ENCODE results near the gene ELMO3. TPM values are rescaled to one million over a fixed set of nuclear protein-coding genes. Genes with fewer than 3 reads are reported as not detected.

ELMO3 gene
- total and polyA plus RNA-seq, 2 of the 13 experiments (the other 11 are each of a cell fraction or from before 2014, with no cell fraction given), result 2.6 to 4.0 TPM

DNA sequence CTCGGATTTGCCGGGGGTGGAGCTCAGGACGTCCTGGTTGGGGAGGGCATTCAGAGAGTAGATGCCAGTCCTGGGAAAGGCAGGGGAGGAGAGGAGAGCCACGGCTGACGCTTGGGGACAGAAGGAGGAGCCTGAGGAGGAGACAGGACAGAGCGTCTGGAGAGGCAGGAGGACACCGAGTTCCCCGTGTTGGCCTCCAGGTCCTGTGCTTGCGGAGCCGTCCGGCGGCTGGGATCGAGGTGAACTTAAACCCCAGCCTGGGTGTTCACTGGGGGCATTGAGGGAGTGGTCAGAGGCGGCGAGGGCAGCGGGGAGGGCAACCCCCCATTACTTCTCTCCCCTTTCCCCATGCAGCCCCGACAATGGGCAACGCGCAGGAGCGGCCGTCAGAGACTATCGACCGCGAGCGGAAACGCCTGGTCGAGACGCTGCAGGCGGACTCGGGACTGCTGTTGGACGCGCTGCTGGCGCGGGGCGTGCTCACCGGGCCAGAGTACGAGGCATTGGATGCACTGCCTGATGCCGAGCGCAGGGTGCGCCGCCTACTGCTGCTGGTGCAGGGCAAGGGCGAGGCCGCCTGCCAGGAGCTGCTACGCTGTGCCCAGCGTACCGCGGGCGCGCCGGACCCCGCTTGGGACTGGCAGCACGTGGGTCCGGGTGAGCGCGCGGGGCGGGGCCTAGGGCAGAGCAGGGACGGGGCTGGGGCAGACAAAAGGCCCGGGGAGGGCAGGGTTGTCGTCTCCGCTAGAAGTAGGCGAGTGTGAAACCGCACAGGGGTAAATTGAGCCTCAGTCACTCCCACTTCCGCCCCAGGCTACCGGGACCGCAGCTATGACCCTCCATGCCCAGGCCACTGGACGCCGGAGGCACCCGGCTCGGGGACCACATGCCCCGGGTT lies 24.9 kb upstream of the ELMO3 start (continued):
- TF ChIP-seq ZFYVE20 (CRISPR knock-in tag; IDR thresholded peaks at IDR 0.05; ENCODE audit: borderline replicate concordance, low read depth) (peak; percentile 65; the same call in 1 of the 2 replicates), STAT5B (CRISPR knock-in tag; IDR thresholded peaks at IDR 0.05) (peak; percentile 18; the same call in 1 of the 2 replicates), MZF1 (CRISPR knock-in tag; IDR thresholded peaks at IDR 0.05; ENCODE audit: borderline replicate concordance) (peak; percentile 88; the same call in 1 of the 2 replicates), ZNF326 (CRISPR knock-in tag; IDR thresholded peaks at IDR 0.05; ENCODE audit: borderline replicate concordance) (no peak), TBL1XR1 (IDR thresholded peaks at IDR 0.05; ENCODE audit: borderline replicate concordance, low read length, partially characterized antibody) (peak; percentile 32), SP1 (IDR thresholded peaks at IDR 0.05) (no peak), SP1 (CRISPR knock-in tag; IDR thresholded peaks at IDR 0.05) (peak; percentile 43), KDM2A (CRISPR knock-in tag; IDR thresholded peaks at IDR 0.05; ENCODE audit: borderline replicate concordance, low read depth) (peak; percentile 96), SP4 (CRISPR knock-in tag; IDR thresholded peaks at IDR 0.05) (peak; percentile 89), FOXA1 (IDR thresholded peaks at IDR 0.05) (no peak), FOXA1 (CRISPR knock-in tag; IDR thresholded peaks at IDR 0.05) (peak; percentile 29; the same call in 1 of the 2 replicates), ZNF607 (CRISPR knock-in tag; IDR thresholded peaks at IDR 0.05; ENCODE audit: borderline replicate concordance) (peak; percentile 83; the same call in 1 of the 2 replicates), ZNF225 (CRISPR knock-in tag; IDR thresholded peaks at IDR 0.05) (peak; percentile 51), ZNF180 (CRISPR knock-in tag; IDR thresholded peaks at IDR 0.05; ENCODE audit: borderline replicate concordance, low read depth) (no peak), ATF3 (CRISPR knock-in tag; IDR thresholded peaks at IDR 0.05) (no peak), PITX1 (CRISPR knock-in tag; IDR thresholded peaks at IDR 0.05) (peak; percentile 83), ZNF879 (CRISPR knock-in tag; IDR thresholded peaks at IDR 0.05) (peak; percentile 80; the same call in 1 of the 2 replicates), ZNF773 (CRISPR knock-in tag; IDR thresholded peaks at IDR 0.05; ENCODE audit: borderline replicate concordance) (no peak), ZSCAN20 (CRISPR knock-in tag; IDR thresholded peaks at IDR 0.05; ENCODE audit: borderline replicate concordance) (no peak), KLF16 (CRISPR knock-in tag; IDR thresholded peaks at IDR 0.05) (peak in 1 of 2 experiments; percentile 74; a peak in 1 of 4 replicates)
- TF ChIP-seq, protein P1, sequence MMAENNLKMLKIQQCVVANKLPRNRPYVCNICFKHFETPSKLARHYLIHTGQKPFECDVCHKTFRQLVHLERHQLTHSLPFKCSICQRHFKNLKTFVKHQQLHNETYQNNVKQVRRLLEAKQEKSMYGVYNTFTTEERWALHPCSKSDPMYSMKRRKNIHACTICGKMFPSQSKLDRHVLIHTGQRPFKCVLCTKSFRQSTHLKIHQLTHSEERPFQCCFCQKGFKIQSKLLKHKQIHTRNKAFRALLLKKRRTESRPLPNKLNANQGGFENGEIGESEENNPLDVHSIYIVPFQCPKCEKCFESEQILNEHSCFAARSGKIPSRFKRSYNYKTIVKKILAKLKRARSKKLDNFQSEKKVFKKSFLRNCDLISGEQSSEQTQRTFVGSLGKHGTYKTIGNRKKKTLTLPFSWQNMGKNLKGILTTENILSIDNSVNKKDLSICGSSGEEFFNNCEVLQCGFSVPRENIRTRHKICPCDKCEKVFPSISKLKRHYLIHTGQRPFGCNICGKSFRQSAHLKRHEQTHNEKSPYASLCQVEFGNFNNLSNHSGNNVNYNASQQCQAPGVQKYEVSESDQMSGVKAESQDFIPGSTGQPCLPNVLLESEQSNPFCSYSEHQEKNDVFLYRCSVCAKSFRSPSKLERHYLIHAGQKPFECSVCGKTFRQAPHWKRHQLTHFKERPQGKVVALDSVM (CRISPR knock-in tag; IDR thresholded peaks at IDR 0.05), result peak; percentile 27; the same call in 1 of the 2 replicates
- TF ChIP-seq, protein P2, sequence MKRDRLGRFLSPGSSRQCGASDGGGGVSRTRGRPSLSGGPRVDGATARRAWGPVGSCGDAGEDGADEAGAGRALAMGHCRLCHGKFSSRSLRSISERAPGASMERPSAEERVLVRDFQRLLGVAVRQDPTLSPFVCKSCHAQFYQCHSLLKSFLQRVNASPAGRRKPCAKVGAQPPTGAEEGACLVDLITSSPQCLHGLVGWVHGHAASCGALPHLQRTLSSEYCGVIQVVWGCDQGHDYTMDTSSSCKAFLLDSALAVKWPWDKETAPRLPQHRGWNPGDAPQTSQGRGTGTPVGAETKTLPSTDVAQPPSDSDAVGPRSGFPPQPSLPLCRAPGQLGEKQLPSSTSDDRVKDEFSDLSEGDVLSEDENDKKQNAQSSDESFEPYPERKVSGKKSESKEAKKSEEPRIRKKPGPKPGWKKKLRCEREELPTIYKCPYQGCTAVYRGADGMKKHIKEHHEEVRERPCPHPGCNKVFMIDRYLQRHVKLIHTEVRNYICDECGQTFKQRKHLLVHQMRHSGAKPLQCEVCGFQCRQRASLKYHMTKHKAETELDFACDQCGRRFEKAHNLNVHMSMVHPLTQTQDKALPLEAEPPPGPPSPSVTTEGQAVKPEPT (CRISPR knock-in tag; IDR thresholded peaks at IDR 0.05; ENCODE audit: low read depth), result 0 out of 2 replicates have a peak, but pooled peaks have one; percentile 63
- TF ChIP-seq, protein P3, sequence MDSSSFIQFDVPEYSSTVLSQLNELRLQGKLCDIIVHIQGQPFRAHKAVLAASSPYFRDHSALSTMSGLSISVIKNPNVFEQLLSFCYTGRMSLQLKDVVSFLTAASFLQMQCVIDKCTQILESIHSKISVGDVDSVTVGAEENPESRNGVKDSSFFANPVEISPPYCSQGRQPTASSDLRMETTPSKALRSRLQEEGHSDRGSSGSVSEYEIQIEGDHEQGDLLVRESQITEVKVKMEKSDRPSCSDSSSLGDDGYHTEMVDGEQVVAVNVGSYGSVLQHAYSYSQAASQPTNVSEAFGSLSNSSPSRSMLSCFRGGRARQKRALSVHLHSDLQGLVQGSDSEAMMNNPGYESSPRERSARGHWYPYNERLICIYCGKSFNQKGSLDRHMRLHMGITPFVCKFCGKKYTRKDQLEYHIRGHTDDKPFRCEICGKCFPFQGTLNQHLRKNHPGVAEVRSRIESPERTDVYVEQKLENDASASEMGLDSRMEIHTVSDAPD (CRISPR knock-in tag; IDR thresholded peaks at IDR 0.05), result peak; percentile 89

All from HepG2 (cell line).